Peyer's patch (tissue), 4 donors: ENCODE data around the gene PRRC2B.

Experiments
- POLR2A ChIP-seq, 2 donors: fragments of 450-650 bp; IDR thresholded peaks; one replicate each; pipeline ENCODE4 v1.5.1; 2017; ENCODE audit warnings: antibody characterized with exemption in 2 of 2, mild to moderate bottlenecking in 2 of 2, moderate library complexity in 2 of 2
- TF ChIP-seq, protein P1 (sequence below), 6 experiments: fragments of 450-650 bp in 4 of 6; fragments of 200-600 bp in 2 of 6; sonication (generic) in 1 of 6; IDR thresholded peaks; one replicate each; pipeline ENCODE4 v1.5.1; 2017 to 2019; ENCODE audit warnings: antibody characterized with exemption in 6 of 6, mild to moderate bottlenecking in 3 of 6, moderate library complexity in 1 of 6

DNA sequence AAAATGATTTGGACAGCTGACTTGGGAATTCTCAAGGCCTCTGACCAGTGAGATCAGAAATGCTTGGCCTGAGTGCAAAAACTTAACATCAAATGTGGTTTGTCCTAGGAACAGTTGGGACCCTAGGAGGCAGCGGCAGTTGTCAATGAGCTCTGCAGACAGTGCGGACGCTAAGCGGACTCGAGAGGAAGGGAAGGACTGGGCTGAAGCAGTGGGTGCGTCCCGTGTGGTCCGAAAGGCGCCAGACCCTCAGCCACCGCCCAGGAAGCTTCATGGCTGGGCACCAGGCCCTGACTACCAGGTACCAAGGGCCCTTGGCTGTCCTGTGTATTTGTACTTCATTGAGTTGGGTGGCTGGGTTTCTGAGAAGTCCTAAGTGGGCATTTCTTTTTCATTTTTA is 65.2 kb downstream of the PRRC2B start:
- TF ChIP-seq, protein P1, sequence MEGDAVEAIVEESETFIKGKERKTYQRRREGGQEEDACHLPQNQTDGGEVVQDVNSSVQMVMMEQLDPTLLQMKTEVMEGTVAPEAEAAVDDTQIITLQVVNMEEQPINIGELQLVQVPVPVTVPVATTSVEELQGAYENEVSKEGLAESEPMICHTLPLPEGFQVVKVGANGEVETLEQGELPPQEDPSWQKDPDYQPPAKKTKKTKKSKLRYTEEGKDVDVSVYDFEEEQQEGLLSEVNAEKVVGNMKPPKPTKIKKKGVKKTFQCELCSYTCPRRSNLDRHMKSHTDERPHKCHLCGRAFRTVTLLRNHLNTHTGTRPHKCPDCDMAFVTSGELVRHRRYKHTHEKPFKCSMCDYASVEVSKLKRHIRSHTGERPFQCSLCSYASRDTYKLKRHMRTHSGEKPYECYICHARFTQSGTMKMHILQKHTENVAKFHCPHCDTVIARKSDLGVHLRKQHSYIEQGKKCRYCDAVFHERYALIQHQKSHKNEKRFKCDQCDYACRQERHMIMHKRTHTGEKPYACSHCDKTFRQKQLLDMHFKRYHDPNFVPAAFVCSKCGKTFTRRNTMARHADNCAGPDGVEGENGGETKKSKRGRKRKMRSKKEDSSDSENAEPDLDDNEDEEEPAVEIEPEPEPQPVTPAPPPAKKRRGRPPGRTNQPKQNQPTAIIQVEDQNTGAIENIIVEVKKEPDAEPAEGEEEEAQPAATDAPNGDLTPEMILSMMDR (IDR thresholded peaks at IDR 0.05): no peak
- TF ChIP-seq POLR2A (IDR thresholded peaks at IDR 0.05): no peak
